Mesendoderm (in vitro differentiated cells): ENCODE data around the gene PALLD.

Experiments
- DNase-seq: peaks from one replicate; pipeline ENCODE4 v3.0.0; 2013
- H2AK5ac ChIP-seq: 2 replicates; pipeline ENCODE4 v1.6.1; 2013; ENCODE audit warnings: low read length, inconsistent platforms
- H2BK120ac ChIP-seq: 2 replicates; pipeline ENCODE4 v1.6.1; 2013; ENCODE audit warnings: low read depth, mild to moderate bottlenecking, low read length, moderate library complexity, mixed read lengths
- H2BK15ac ChIP-seq: replicated peaks from 2 replicates; pipeline ENCODE4 v1.6.1; 2013; ENCODE audit warnings: low read depth, mild to moderate bottlenecking, moderate library complexity
- H2BK5ac ChIP-seq: 2 replicates; pipeline ENCODE4 v1.6.1; 2013; ENCODE audit warnings: low read length, inconsistent platforms
- H3K18ac ChIP-seq: 2 replicates; pipeline ENCODE4 v1.6.1; 2013; ENCODE audit warnings: mild to moderate bottlenecking, low read length, mixed read lengths
- H3K23ac ChIP-seq: one replicate; pipeline ENCODE4 v1.6.1; 2013; ENCODE audit warnings: low read length
- H3K27ac ChIP-seq: 2 replicates; pipeline ENCODE4 v1.5.1; 2013; ENCODE audit warnings: low read depth, mild to moderate bottlenecking, inconsistent platforms, low read length, moderate library complexity
- H3K27me3 ChIP-seq: 2 replicates; pipeline ENCODE4 v1.6.1; 2013; ENCODE audit warnings: low read length, control low read depth, mild to moderate bottlenecking, inconsistent platforms; ENCODE audit not compliant: insufficient read depth, poor library complexity
- H3K36me3 ChIP-seq: 2 replicates; pipeline ENCODE4 v1.6.1; 2013; ENCODE audit warnings: low read length, inconsistent platforms; ENCODE audit not compliant: control insufficient read depth, insufficient read depth
- H3K4ac ChIP-seq: one replicate; pipeline ENCODE4 v1.6.1; 2013; ENCODE audit warnings: low read depth, mild to moderate bottlenecking, low read length, moderate library complexity
- H3K4me1 ChIP-seq: 2 replicates; pipeline ENCODE4 v1.6.1; 2013; ENCODE audit warnings: low read depth, low read length, inconsistent platforms; ENCODE audit not compliant: control insufficient read depth
- H3K4me2 ChIP-seq: 2 replicates; pipeline ENCODE4 v1.6.1; 2013; ENCODE audit warnings: low read length
- H3K4me3 ChIP-seq: 2 replicates; pipeline ENCODE4 v1.5.1; 2013; ENCODE audit warnings: mild to moderate bottlenecking, low read length
- H3K56ac ChIP-seq: one replicate; pipeline ENCODE4 v1.6.1; 2013; ENCODE audit warnings: low read length
- H3K79me1 ChIP-seq: 2 replicates; pipeline ENCODE4 v1.6.1; 2013; ENCODE audit warnings: low read length, inconsistent platforms
- H3K79me2 ChIP-seq: 2 replicates; pipeline ENCODE4 v1.6.1; 2013; ENCODE audit warnings: mild to moderate bottlenecking, low read length; ENCODE audit not compliant: control insufficient read depth, insufficient read depth
- H3K9ac ChIP-seq: 2 replicates; pipeline ENCODE4 v1.6.1; 2013; ENCODE audit warnings: low read length, inconsistent platforms
- H4K5ac ChIP-seq: one replicate; pipeline ENCODE4 v1.6.1; 2013; ENCODE audit warnings: low read length
- H4K8ac ChIP-seq: one replicate; pipeline ENCODE4 v1.6.1; 2013; ENCODE audit warnings: low read depth, mild to moderate bottlenecking, control low read depth, low read length, moderate library complexity
- WGBS: extraction: QIAGEN DNeasy Blood & Tissue Kit; methylation state at CpG from one replicate; pipeline ENCODE4 v1.1.7; 2013; ENCODE audit warnings: low lambda C conversion rate, missing lambda C conversion rate; ENCODE audit not compliant: insufficient coverage; ENCODE audit errors: extremely low coverage; 5-methylcytosine and 5-hydroxymethylcytosine counted together

PALLD gene

DNA sequence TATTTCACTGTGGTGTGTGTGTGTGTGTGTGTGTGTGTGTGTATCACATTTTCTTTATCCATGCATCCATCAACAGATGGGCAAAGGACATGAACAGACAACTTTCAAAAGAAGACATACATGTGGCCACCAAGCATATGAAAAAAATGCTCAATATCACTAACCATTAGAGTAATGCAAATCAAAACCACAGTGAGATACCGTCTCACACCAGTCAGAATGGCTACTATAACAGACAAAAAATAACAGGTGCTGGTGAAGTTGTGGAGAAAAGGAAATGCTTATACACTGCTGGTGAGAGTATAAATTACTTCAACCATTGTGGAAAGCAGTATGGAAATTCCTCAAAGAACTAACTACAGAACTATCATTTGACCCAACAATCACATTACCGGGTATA is 83.4 kb downstream of the PALLD start:
- no peak overlapping the region for H2AK5ac ChIP-seq
- no peak overlapping the region for H3K56ac ChIP-seq
- no peaks in the 10 kb centered on the region for H3K4me1 ChIP-seq
- H2BK5ac ChIP-seq: no peak overlapping the region
- H3K23ac ChIP-seq: no peak overlapping the region
- no peak overlapping the region for H3K4me3 ChIP-seq
- no peak overlapping the region for H2BK15ac ChIP-seq
- no peaks in the 10 kb centered on the region for H3K79me1 ChIP-seq
- no peak overlapping the region for H4K5ac ChIP-seq
- H2BK120ac ChIP-seq: no peak overlapping the region
- H3K79me2 ChIP-seq: no peaks in the 10 kb centered on the region
- no CpG with 5 or more reads among the region's 2 CpGs for WGBS
- H3K4ac ChIP-seq: no peak overlapping the region
- H3K4me2 ChIP-seq: no peak overlapping the region
- no peak overlapping the region for H3K27ac ChIP-seq
- no peaks in the 10 kb centered on the region for H3K27me3 ChIP-seq
- DNase-seq: no peak
- no peak overlapping the region for H3K18ac ChIP-seq
- no peak overlapping the region for H3K9ac ChIP-seq
- no peaks in the 10 kb centered on the region for H3K36me3 ChIP-seq
- H4K8ac ChIP-seq: no peak overlapping the region

DNA sequence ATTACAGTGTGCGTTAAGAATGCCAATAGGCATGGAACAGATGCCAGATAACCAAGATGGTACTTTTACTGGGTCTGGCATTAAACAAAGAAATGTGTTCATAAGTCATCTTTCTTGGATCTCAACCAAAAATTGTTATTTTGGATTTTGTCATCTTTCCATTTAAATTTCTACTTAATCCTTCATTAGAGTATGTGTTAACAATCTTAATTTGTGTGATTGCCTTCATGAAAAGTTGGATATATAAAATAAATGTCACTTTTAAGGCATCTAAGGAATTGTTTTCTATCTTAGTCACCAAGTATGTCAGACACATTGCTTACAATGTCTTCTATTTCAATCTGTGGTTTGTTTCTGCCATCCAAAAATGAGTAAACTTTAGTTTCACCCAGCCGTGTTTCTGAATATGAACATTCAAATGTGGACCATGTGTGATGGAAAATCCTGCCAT is 87.5 kb downstream of the PALLD start:
- no peaks in the 10 kb centered on the region for H3K79me2 ChIP-seq
- WGBS: no CpG with 5 or more reads among the region's 2 CpGs
- H2BK5ac ChIP-seq: no peak overlapping the region
- H3K23ac ChIP-seq: no peak overlapping the region
- H3K27ac ChIP-seq: no peak overlapping the region
- H3K4me1 ChIP-seq: peaks cover 3% of the 10 kb centered on the region
- H4K8ac ChIP-seq: no peak overlapping the region
- H2BK120ac ChIP-seq: no peak overlapping the region
- no peaks in the 10 kb centered on the region for H3K27me3 ChIP-seq
- no peaks in the 10 kb centered on the region for H3K79me1 ChIP-seq
- no peak overlapping the region for H3K18ac ChIP-seq
- H2BK15ac ChIP-seq: no peak overlapping the region
- no peak overlapping the region for H3K4me3 ChIP-seq
- DNase-seq: no peak
- no peak overlapping the region for H4K5ac ChIP-seq
- H3K36me3 ChIP-seq: no peaks in the 10 kb centered on the region
- no peak overlapping the region for H3K4me2 ChIP-seq
- no peak overlapping the region for H3K56ac ChIP-seq
- H2AK5ac ChIP-seq: no peak overlapping the region
- no peak overlapping the region for H3K9ac ChIP-seq
- no peak overlapping the region for H3K4ac ChIP-seq

- H3K79me2 ChIP-seq: no peaks in the 10 kb centered on the region
- H3K56ac ChIP-seq: no peak overlapping the region
- no peak overlapping the region for H2BK120ac ChIP-seq
- no peak overlapping the region for H2AK5ac ChIP-seq
- DNase-seq: peak; percentile 87
- no peak overlapping the region for H4K5ac ChIP-seq
- no peak overlapping the region for H3K27ac ChIP-seq
- H3K27me3 ChIP-seq: no peaks in the 10 kb centered on the region
- no peak overlapping the region for H3K9ac ChIP-seq
- no peak overlapping the region for H3K23ac ChIP-seq
- no peak overlapping the region for H2BK5ac ChIP-seq
- no peak overlapping the region for H3K4me3 ChIP-seq
- H4K8ac ChIP-seq: no peak overlapping the region
- peaks cover 3% of the 10 kb centered on the region for H3K4me1 ChIP-seq
- no peaks in the 10 kb centered on the region for H3K36me3 ChIP-seq
- H3K18ac ChIP-seq: no peak overlapping the region
- H3K4ac ChIP-seq: no peak overlapping the region
- no peaks in the 10 kb centered on the region for H3K79me1 ChIP-seq
- no peak overlapping the region for H3K4me2 ChIP-seq
- no CpG with 5 or more reads among the region's 9 CpGs for WGBS
- H2BK15ac ChIP-seq: no peak overlapping the region
Observed at GRCh38 chr4:168585168-168586091, 88.6 kb downstream of the PALLD start.

- Histone ChIP-seq H3K4me1 (peaks cover 3% of the 10 kb centered on the region), H4K8ac (no peak overlapping the region), H2BK15ac (no peak overlapping the region), H3K79me2 (no peaks in the 10 kb centered on the region), H3K4me3 (no peak overlapping the region), H3K23ac (no peak overlapping the region), H2AK5ac (no peak overlapping the region), H3K27ac (no peak overlapping the region), H2BK5ac (no peak overlapping the region), H3K18ac (no peak overlapping the region), H3K4ac (no peak overlapping the region), H3K27me3 (no peaks in the 10 kb centered on the region), H4K5ac (no peak overlapping the region), H2BK120ac (no peak overlapping the region), H3K56ac (no peak overlapping the region), H3K9ac (no peak overlapping the region), H3K79me1 (no peaks in the 10 kb centered on the region), H3K36me3 (no peaks in the 10 kb centered on the region), H3K4me2 (no peak overlapping the region)
- WGBS: no CpG with 5 or more reads among the region's 5 CpGs
- peak; percentile 65 for DNase-seq
Observed at GRCh38 chr4:168586926-168587325, 90.1 kb downstream of the PALLD start.

DNA sequence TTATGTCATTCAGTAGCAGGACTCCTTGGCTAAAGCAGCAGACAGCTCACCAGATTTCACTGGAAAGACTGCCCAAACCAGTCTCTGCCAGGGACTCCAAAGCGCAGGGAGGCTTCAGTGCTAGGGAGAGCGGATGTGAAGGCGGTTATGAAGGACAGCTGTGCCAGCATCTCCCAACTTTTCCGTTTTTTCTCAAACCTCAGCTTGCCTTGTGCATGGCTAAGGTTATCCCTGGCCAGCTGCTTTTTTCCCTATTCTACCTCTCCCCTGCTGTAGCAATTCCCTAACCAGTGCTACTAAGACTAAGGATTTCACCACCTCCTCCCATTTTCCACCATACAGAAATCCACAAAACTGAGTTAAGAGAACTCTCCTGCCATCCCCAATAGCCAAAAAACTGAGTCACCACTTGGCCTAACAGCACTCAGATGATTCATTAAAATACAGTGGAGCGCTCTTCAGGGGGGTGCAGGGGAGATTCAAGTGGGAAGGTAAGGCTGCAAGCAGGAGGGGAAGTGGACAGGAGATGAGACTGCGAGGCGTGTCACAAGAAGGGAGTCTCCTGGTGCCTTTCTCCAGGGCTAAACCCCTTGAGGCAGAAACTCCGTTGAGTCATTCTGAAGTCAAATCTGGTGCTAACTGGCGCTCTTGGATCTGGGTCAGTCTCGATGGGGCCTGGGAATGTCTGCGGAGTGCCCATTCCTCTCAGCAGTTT is 90.7 kb downstream of the PALLD start:
- Histone ChIP-seq H3K18ac (peak overlapping the region; percentile 52), H2BK5ac (no peak overlapping the region), H3K9ac (peak overlapping the region; percentile 4), H3K27ac (peak overlapping the region; percentile 37), H2BK120ac (no peak overlapping the region), H2AK5ac (no peak overlapping the region), H3K27me3 (no peaks in the 10 kb centered on the region), H3K79me2 (no peaks in the 10 kb centered on the region), H2BK15ac (no peak overlapping the region), H3K36me3 (no peaks in the 10 kb centered on the region), H3K79me1 (no peaks in the 10 kb centered on the region), H4K8ac (no peak overlapping the region), H4K5ac (no peak overlapping the region), H3K4me1 (peaks cover 3% of the 10 kb centered on the region), H3K4me2 (no peak overlapping the region), H3K23ac (no peak overlapping the region), H3K4ac (no peak overlapping the region), H3K56ac (peak overlapping the region; percentile 22), H3K4me3 (no peak overlapping the region)
- DNase-seq: peak; percentile 82
- no CpG with 5 or more reads among the region's 11 CpGs for WGBS
